GM19324 (cell line): ENCODE measurements around the gene ADSS1.

Source experiments
- ATAC-seq: cut with Tn5 transposase; IDR thresholded peaks from one replicate; pipeline ENCODE4 v1.9.1; 2021; ENCODE audit warnings: mild to moderate bottlenecking, moderate library complexity; ENCODE audit not compliant: unreplicated experiment, low FRiP score

ADSS1 gene

DNA sequence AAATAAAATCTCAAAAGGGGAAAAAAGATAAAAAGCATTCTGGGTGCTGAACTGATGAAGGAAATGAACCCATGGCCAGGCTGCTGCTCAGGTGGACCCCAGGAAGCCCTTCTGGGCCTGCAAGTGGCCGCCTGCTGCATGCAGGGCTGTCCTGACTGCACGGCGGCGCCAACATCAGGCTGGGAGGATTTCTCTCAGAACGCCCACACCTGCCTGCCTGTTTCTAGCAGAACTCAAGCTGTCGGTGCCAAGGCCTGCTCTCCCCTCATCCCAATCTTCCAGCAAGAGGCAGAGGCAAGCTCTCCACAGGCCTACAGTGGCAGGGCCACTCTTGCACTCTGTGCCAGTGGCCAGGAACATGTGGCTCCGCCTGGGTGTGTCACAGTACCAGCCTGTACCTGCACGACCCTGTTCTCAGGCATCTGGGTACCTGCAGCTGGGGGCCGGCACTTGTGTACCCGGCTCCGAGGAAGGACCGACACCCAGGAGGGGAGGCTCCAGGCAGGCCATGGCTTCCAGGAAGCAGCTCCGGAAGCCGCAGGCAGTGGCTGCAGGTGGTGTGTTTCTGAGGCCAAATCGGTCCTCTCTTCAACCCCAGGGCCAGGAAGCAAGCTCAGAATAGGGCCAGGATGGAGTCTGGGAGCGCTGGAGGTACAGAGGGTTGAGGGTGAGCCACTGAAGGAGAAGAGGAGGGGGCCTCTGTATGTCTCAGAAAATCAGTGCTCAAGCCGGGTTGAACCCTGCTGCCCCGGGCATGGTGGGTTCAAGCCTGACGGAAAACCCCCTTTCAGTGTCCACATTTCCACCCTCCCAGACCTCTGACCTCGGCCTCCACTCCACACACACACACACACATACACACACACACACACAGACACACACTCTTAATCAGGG lies 37.2 kb upstream of the ADSS1 start:
- ATAC-seq: no peak

DNA sequence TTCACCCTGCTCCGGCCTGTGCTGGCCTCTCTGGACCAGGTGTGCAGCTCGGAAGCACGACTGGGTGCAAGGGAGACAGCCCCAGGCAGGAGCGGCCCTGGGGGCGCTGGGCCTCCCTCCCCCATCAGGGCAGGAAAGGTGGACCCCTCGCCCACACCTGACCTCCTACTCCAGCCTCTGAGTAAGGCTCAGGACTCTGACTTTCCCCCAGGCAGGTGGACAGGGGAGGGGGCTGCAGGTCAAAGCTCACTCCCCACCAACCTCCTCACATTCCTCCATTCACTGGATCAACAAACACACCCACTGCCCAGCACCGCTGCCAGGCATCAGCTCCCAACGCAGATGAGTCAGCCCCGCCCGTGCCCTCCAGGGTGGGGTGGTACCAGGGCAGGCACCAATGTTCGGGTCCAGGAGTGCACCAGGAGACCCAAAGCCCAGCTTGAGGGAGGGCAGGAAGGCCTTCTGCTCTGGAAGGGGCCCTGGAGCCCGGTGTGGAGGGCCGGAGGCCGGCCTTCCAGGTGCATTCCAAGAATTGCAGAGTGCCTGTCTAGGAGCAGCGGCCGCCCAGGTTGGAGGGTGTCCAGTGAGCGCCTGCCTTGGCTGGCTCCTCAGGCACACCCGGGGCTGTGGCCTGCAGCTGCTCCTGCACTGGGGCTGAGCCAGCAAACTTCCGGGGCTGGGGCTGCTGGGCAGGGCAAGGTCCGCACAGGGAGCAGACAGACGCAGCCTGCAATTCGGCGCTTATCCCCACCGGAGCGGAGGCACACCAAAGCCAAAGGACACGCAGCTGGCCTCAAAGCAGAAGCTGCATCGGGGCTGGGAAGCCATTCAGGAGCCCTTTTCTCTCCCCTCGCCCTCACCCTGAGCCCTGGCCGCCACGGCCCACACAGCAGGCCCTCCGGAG lies 36.2 kb upstream of the ADSS1 start:
- ATAC-seq: no peak

DNA sequence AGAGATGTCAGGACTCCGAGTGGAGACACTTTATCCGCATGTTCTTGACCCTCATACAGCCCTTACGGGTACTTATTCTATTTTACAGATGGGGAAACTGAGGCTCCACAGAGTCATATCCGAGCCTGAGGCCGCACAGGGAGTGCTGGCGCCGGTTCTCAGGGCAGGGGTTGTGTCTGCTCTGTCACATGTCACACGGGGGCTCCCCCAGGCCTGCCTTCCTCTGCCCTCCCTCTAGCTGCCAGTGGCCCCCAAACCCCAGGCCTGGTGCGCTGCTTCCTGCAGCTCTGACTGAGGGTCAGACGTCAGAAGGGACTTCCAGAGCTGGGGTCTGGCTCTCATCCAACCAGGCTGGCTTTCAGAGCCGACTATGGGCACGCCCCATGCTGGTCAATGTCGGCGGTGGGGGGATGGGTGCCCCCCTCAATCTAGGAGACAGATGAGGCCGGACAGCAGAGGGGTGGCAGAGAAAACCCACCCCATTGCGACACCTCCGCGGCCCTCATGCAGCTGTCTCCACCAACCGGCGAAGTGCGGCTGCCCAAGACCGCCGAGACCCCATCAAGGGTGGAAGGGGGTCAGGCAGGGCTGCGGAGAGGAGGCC lies 35.4 kb upstream of the ADSS1 start:
- ATAC-seq: no peak

DNA sequence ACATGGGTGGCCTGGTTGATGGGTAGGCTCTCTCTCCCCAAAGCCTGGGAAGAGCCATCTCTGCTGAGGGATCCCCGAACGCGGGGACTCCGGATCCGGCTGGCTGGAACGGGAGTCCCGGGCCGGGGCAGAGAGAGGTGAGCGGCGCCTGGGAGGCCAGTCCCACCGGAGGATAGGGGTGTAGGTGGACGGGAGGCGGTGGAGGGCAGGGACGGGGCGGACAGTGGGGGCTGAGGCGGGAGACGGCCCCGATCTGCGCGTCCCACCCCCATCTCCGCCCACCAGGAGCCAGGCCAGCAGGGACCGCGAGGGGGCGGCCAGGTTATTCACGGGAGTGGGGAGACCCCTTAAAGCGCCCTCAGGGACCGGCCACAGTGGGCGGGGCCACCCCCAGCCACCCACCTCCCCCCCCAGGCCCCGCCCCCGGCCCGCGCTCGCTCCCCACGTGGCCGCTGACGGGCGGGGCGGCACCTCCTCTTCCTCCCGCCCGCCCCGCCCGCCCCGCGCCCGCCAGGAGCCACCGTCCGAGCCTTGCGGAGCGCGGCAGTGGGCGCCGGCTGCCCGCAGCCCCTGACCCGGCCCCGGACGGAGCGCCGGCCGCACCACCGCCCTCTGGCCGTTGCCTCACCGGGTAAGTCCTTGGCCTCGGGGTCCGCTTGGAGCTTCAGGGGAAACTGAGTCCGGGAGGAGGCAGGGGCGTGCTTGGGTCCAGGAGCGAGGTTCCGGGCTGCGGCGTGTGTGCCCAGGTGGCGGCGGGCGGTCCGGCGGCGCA lies 34.7 kb upstream of the ADSS1 start, which contains the start of gene INF2:
Gene INF2 (plus strand): TSS at position 510 of the 772 bp plus-strand sequence. CDS start 11,748 bp downstream, outside the sequence.
- ATAC-seq: no peak

DNA sequence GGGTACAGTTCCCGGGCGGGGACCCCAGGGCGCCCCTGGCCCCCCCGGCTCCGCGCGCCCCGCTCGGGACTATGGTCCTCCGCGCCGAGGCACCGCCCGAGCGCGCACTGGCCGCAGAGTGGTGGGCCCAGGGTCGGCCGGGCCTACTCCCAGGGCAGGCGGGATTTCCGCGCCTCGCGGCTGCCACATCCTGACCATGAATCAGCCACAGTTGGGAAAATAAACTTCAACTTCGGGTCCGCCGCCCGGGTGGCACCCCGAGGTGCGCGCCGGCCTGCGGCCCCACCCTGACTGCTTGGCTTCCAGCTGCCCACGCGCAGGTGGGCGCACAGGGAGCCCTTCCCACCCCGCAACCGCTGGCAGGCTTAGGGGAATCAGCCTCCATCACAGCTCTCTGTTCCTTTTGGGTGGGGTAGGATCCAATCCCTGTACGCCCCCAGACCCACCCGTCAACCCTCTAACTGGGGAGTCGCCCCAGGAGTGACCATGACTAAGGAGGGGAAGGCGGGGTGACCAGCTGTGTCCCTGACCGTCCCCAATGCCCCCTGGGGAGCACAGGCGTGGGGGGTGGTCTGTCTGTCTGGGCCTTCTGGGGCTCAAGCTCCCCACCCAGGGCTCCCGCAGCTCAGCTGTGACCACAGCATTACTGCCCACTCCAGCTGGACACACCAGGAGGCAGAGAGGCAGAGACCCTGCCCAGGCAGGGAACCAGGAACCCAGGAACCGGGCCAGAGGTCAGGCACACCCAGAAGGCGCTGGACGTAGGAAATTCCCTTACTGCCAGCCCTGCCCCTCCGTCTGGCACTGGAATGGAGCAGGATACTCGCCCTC lies 33.9 kb upstream of the ADSS1 start:
- ATAC-seq: no peak

DNA sequence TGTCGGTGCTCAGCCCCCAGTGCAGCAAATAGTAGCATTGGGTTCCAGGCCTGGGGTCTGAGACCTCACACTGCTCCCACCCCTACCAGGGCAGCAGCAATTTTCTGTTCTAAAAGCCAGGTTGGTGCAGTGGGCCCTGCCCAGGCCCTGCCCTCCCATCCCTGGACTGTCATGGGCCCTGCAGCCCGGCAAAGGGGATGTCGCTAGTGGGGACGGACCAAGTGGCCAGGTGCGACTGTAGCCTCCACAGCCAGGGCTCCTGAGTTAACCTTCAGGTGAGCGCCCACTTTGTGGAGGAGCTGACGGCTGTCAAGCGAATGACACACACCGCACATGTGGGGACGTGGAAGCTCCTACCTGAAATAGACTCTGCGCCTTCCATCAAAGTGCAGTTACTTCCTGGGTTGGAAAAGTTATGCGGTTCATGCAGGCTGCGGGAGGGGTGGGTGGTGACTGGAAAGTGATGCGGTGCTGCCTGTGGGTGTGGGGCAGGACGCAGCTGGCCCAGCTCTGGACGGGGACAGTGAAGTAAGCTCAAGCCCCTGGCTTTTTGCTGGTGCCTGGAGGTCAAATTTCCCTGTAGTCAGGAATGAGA lies 33.1 kb upstream of the ADSS1 start:
- ATAC-seq: no peak

DNA sequence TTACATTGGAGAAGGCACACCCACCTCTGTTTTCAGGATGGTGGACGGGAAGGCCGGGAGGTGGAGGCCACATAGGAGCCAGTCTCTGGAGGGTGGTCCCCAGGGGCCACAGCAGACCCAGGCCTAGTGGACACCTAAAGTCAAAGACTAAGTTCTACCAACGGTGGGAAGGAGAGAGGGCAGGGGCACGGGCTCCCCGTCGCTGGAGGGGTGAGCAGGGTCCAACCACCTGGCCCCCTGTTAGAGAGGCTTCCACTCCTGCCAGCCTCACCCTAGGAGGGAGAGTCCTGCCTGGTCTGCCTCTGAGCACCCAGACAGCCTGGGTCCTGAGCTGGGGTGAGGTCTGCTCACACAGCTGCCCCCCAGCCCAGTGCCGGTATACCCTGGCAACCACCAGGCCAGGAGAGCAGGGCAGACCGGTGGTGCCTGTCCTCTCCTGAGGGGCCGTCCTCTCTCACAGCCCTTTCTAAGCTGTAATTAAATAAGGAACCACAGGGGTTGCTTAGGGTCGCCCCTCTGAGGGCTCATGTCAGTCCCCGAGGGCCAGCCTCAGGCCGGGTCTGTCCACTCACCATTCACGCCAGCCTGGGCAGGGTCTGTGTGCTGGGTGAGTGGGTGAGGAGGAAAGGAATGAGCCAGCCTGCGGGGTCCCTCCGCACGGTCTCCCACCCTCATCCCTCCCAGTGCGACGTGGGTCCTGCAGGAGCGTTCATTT lies 32.3 kb upstream of the ADSS1 start:
- no peak for ATAC-seq

DNA sequence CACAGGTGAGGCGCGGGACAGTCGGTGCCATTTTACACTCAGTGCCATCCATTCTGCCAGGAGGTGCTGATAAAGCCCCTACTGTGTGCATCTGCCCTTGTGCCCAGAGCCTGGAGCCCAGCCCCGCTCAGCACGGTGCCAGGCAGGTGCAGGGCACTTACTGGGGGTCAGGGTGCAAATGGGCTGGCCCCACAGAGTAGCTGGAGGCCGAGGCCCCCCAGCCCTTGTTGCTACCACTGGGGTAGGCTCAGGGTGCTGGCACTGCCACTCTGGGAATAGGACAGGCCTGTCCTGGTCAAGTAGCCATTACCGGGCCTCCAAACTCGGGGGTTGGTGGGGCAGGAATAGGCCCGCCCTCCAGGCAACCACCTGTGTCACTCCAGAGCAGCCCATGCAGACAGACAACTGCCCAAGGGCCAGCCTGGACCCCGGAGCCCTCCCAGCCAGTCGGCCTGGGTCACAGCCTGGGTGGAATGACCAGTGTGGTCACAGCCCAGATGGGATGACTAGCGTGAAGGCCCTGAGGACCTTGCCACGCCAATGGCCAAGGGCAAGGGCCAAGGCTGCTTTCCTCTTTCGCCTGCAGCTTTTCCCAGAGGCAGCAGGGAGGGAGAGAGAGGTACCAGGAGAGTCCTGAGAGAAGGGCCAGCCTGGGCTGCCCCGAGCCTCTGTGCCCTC lies 31.6 kb upstream of the ADSS1 start:
- no peak for ATAC-seq

DNA sequence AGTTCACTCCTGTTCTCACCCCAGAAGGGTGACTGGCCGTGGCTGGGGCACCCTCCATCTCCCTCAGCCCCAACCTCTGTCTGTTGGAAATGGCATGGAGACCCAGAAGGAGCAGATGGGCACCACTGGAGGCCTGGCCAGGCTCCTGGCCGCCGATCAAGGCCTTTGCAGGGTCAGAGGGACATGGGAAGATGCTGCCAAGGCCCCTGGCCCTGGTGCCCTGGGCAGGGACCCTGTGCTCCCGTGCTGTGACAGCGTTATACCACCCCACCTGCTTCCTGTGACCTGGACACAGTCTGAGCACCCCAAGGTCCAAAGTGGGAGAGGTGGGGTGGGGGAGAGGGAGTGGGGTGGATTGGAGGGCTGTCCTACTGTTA lies 31.1 kb upstream of the ADSS1 start:
- no peak for ATAC-seq

DNA sequence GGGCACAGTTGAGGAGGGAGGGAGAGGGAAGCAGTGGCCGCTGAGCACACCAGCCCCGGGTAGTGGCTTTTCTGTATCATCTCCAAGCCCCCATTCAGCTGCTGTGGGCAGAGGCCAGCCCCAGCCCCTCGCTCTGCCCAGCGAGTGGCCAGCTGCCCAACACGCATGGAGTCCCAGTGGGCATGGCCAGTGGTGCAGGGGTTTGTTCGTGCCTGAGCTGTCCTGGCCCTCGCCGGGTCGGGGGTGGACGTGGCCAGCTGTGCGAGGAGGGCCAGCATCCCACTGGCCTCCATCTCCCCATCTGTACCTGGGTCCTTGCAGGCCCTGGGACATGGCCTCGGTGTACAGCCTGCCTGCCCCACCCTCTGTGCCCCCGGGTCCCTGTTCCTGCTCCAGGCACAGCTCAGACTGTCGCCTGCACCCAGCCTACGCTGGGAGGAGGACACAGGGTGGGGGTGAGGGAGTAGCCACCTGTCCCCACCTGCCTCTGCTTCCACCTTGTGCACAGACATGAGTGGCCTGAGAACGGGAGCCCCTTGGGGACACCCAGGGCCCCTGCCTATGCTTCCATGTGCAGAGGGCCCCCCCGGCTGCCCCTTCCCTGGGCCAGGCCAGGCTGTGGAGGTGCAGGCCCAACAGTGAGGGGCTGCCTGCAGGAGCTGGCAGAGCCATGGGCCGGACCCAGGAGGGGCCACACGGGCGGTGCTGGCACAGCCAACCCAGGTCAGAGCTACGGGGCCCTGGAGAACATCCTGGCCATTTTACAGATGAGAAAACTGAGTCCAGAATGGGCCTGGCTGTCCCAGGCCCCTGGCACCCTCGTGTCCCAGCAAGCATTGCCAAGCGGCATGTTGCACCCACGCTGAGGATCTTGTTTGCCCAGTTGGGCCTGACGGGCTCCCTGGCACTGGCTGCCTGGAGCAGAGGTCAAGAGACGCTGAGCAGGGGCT lies 30.3 kb upstream of the ADSS1 start:
- no peak for ATAC-seq

DNA sequence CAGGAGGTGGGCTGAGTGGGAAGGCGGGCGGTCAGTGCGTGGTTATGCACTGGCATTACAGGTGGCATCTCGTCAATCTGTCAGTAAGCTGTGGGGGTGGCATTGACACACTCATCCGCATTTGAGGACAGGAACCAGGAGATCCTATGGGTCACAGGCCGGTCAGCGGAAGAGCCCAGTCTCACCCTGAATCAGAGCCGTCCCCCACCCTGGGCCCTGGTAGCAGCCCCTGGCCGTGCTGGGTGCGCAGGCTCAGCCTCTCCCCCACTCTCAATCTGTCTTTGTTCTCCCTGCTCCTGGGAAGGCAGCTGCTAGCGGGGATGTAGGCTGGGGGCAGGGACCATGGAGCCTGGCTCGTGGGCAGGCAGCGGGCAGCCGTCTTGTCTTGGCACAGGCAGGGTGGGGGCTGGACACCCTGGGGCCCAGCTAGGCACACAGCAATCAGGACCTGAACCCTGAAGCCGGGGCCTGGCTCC lies 29.5 kb upstream of the ADSS1 start:
- no peak for ATAC-seq

DNA sequence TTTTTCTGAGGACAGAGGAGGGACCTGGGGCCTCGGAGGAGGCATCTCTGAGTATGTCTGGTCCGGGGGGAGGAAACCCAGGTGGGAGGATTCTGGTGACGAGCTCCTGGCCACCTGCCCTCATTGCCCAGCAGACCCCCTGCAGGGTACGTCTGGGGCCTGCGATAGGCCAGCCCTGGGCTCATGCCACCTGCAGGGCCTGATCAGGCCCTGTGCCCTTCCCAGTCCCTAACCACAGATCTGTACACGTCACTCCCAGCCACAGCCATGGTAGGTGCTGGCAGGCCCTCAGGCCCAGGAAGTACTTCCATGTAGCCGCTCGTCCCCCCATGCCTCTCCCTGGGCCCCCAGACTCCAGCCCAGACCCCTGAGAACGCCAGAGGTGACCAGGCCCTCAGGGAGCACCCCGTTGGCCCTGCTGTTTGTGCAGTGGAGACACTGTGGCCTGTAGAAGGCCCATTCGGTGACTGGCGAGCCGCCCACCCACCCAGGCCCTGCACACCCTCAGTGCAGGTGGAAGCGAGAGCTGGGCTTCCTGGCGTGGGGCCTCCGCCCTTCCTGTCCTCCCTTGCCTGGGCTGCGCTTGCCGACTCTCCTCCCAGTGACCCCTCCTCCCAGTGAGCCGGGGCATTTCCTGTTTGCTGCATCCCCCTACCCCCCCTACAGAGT lies 28.9 kb upstream of the ADSS1 start:
- no peak for ATAC-seq

DNA sequence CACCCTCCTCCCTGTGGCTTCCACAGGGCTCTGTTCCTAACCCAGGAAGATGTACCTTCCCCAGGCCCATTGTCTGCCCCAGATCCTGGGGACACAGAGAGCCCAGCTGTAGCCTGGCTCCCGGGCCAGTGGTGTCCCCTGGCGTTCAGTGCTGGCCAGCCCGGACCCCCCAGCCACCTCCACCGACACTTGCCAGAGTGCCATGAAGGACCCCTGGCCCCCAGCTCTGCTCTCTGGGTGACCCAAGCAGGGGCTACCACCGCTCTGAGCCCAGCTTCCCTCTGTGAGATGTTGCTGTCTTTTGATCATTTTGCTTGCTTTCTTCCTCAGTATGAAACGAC lies 28.4 kb upstream of the ADSS1 start:
- ATAC-seq: no peak

DNA sequence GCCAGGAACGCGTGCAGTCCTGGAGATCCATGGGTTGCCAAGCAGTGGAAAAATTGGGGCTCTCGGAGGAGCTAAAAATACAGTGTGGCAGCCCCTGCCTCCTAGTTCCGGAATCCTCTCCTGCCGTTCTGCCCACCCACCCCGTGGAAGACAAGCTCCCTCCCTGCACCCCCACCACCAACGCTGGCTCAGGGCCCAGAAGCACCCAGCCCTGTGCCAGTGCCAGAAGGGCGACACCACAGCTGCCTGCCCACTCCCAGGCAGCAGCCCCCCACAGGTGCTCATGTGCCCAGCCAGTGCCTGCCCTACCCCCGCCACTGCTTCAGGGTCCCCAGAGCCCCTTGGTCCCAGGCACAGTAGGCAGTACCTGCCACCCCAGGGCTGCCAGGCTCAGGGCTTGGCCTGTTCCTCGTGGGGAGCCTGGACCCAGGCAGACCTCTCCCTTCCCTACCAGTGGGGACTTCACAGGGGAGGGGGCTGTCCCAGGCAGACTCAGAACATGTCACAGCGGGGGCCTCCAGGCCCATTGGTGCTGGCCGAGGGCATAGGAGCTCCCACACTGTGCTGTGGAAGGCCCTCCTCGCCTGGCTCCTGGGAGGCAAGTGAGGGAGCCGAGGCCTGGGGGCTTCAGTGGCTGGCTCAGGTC lies 27.2 kb upstream of the ADSS1 start:
- ATAC-seq: no peak

DNA sequence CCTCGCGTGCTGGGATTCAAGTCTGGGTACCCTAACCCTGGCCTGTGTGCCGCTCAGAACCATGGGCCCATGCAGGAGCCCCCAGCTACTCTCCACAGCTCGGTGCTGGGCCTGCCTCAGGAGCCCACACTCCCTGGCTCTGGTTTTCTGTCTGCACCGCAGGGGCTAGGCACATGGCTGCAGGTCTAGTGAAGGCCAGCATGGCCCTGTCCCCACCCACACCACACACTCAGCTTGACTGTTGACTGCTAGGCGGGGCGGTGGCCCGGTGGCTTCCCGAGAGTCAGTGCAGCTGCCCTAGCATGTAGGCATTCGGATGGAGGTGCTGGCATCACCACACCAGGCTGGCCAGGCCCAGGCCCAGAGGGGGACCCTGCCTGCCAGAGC lies 26.7 kb upstream of the ADSS1 start:
- no peak for ATAC-seq
